DMS53 (cell line): Measurements from ENCODE around the gene RRBP1.

Source experiments
- DNase-seq: peaks from one replicate; lab custom pipeline; 2025; lab: John Stamatoyannopoulos, UW

Gene RRBP1

GRCh38 chr20:17622851-17623508, 59.1 kb downstream of the RRBP1 start:
- DNase-seq: no peak

GRCh38 chr20:17622086-17622850, 59.8 kb downstream of the RRBP1 start:
- no peak for DNase-seq

DNA sequence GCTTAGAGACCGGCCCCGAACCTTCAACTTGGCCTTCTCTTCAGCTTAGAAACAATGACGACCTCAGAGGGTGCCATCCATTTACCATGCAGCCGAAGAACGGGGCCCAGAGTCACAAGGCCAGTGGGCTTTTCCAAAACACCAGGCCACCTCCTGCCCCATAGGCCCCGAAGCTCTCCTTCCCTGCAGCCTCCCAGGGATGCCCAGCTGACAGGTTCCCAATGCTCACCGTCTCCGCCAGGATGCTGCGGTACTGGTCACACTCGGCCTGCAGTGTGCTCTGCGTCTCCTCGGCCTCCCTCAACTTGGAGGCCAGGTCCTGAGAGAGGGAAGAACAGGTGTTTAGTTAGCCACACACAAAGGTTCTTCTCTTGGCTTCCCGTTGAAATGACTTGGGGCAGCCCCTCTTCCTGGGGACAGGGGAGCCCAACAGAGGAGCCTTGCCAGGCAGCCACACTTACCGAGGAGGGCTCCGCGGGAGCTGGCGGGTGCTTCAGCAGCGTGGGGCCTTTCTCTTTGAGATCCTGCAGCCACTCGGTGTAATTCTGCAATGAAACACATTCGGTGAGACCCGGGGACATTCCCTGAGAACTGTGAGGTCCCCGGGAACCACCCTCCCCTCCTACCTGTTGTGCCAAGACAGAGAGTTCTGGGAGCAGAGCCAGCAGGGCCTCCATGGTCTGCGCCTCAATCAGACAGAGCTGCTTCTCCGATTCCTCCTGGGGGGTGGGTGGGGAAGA, 60.6 kb downstream of the RRBP1 start:
- DNase-seq: no peak

DNA sequence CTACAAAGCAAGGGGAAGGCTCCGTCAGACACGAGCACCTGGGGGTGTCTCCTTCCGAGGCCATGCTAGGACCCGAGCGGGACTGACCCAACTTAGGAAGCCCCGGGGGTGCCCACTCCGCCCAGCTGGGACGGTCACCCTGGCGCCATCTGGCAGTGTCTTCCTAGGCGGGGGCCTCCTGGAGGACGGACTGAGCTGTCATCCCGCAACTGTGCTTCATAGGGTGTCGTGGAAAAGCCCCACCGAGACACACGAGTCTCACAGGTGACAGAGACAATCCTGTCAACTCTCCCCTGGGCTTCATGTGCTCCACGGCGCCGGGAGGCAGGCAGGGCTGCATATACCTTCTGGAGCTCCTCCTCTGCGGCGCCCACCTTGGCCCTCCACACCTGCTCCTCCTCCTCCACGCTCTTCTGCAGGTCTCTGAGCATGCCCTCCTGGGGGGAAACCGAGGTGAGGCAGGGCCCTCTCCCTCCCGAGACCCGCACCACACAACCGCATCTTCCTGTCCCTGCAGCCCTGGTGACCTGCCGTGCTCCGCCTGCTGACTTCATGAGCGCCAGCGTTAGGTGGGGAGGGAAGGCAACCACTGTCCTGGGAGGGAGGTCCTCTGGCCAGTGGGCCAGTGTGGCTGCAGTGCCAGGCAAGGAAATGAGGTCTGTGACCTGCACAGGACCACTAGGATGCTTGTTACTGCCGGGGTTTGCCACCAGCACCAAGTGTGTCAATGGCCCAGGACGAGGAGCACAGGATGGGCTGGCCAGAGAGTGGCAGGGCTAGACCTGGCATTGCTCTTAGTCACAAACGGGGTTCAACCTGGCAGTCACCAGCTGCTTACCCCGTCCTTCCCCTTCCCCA, 61.4 kb downstream of the RRBP1 start:
- no peak for DNase-seq

- no peak for DNase-seq
Measured at GRCh38 chr20:17619351-17620093, 62.5 kb downstream of the RRBP1 start.

DNA sequence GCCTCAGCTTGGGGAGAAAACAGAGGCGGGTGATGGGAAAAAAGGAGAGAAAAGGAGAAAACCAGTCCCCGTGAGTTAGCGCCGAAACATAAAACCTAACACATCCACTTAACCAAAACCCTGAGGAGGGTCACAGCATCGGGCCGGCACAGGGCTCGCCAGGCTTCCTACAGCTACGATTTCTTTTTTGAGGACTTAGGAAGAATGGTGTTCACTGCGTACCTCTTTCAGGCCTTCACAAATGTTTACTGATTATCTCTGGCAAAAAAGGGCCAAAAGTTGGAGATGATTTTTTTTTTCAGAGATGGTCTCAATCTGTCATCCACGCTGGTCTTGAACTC, 63.4 kb downstream of the RRBP1 start:
- DNase-seq: no peak

- peak; percentile 50 for DNase-seq
Measured at GRCh38 chr20:17617868-17618672, 64.0 kb downstream of the RRBP1 start.

GRCh38 chr20:17617212-17617867, 64.7 kb downstream of the RRBP1 start:
- peak; percentile 74 for DNase-seq

GRCh38 chr20:17616480-17617211, 65.4 kb downstream of the RRBP1 start:
- no peak for DNase-seq

- peak; percentile 85 for DNase-seq
Measured at GRCh38 chr20:17615645-17616479, 66.2 kb downstream of the RRBP1 start.

DNA sequence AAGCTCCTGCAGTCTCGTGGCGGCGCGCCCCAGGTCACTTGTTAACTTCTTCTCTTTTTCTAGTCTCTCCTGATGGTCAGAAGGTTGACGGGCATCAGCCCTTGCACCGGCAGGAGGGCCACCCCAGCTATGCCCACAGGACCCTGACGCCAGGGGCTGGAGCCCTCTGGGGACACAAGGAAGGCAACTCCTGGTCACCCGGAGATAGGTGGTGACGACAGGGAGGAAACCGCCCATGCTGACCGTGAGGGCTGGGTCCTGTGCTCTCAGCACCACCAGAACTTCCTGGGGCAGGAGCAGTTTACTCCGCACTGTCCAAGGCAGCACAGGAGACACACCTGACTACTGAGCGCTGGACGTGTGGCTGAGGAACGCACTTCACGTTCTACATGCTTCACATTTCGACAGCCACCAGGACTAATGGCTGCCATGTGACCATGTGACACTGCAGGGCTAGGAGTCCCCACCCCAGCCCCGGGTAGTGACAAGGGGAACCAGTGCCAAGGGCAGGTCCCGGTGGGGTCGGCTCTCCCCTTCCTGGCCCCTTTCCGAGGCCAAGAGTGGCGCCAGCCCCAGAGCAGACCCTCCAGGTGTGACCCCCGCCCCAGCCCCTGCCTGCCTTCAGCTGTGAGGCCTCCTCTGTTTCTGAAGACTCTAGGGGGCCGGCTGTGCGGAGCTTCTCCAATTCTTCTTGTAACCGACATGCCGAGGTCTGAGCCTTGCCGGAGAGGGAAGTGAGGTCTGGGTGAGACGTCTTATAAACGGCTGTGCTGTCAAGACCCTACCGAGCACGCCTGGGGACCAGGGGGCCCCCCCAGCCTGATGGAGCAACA, 67.0 kb downstream of the RRBP1 start:
- no peak for DNase-seq

GRCh38 chr20:17614176-17614811, 67.7 kb downstream of the RRBP1 start:
- DNase-seq: peak; percentile 41

- no peak for DNase-seq
Measured at GRCh38 chr20:17613328-17614175, 68.5 kb downstream of the RRBP1 start.

DNA sequence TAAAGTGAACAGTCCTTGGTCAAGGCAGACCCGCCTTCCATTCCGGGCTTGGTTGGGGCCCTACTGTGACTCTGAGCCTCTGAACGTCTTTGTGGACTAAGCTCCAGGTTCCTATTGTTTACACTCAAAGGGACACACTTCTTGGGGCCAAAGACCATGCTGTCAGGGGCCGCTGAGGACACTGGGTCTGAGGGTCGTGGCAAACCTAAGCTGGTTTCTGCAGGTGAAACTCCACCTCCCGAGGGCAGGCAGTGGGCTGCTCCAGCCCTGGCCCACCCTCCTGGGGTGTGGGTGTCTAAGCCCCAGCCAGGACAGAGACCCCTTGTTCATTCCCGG, 69.1 kb downstream of the RRBP1 start:
- no peak for DNase-seq

DNA sequence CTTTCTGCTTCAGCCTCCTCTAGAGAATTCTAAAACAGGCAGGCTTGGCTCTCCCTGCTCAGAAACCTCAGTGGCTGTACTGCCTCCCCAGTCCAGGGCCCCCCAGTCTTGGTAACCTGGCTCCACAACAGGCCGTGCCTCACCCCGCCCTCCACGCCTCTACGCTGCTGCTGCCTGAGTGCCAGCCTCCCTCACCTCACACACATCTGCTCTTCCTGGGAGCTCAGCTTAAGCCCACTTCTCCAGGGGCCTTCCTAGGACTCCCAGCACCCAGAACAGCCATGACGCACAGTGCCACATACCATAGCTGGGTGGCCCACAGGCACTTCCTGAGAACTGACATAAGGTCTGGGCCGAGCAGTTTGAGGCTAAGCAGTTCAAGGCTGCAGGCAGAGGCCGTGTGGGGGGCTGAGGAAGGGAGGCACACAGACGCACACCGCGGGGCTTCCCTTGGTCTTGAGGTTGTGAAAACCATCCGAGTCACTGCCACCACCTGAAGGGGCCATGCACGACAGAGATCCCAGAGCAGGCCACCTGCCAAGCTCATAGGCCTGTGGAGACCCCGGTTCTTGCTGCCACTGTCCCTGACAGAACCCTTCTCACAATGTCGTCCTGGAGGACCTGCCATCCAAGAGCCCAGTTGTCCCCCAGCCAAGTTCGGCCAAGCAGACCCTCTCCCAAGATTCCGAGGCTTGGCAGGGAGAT, 69.6 kb downstream of the RRBP1 start:
- peak; percentile 42 for DNase-seq
